ENCODE data around the gene GFY.
A peak's percentile ranks its signal among the peaks of the same experiment; 100 is the strongest.

GRCh38 chr19:49469828-49470614, 44.8 kb downstream of the GFY start:
- TF ChIP-seq POLR2A (IDR thresholded peaks at IDR 0.05), result no peak
- peak in 1 of 6 experiments; percentile 7 for TF ChIP-seq CTCF (IDR thresholded peaks at IDR 0.05)

Measured in adrenal gland (tissue), 5 donors.